Liver (tissue), 3 donors: ENCODE measurements around the gene SDK2.

ENCODE experiments used
- EGR1 ChIP-seq, 2 donors: IDR thresholded peaks; 2 replicates each; pipeline ENCODE4 v1.6.1; 2016 to 2018; ENCODE audit warnings: antibody characterized with exemption in 2 of 2, low read depth in 2 of 2
- FOXA1 ChIP-seq: IDR thresholded peaks from 2 replicates; pipeline ENCODE4 v1.6.1; 2016; ENCODE audit warnings: antibody characterized with exemption
- GABPA ChIP-seq, 2 donors: IDR thresholded peaks in 1 of 2; conservative IDR thresholded peaks in 1 of 2; 2 replicates each; pipeline ENCODE4 v1.6.1; 2016; ENCODE audit warnings: antibody characterized with exemption in 2 of 2, mild to moderate bottlenecking in 1 of 2, moderate library complexity in 1 of 2
- HNF4A ChIP-seq, 2 donors: conservative IDR thresholded peaks; 2 replicates each; pipeline ENCODE4 v1.6.1; 2016; ENCODE audit warnings: antibody characterized with exemption in 2 of 2, mild to moderate bottlenecking in 2 of 2
- JUND ChIP-seq, 2 donors: IDR thresholded peaks; 2 replicates each; pipeline ENCODE4 v1.6.1; 2016; ENCODE audit warnings: antibody characterized with exemption in 2 of 2
- NR2F2 ChIP-seq: IDR thresholded peaks from 2 replicates; pipeline ENCODE4 v1.6.1; 2016; ENCODE audit warnings: antibody characterized with exemption
- RAD21 ChIP-seq, 2 donors: IDR thresholded peaks; 2 replicates each; pipeline ENCODE4 v1.6.1; 2016; ENCODE audit warnings: antibody characterized with exemption in 2 of 2, mild to moderate bottlenecking in 2 of 2
- REST ChIP-seq: IDR thresholded peaks from 2 replicates; pipeline ENCODE4 v1.6.1; 2016; ENCODE audit warnings: antibody characterized with exemption, mild to moderate bottlenecking
- SP1 ChIP-seq: IDR thresholded peaks from 2 replicates; pipeline ENCODE4 v1.6.1; 2018; ENCODE audit warnings: antibody characterized with exemption, mild to moderate bottlenecking
- TAF1 ChIP-seq: conservative IDR thresholded peaks from 2 replicates; pipeline ENCODE4 v1.6.1; 2016; ENCODE audit warnings: antibody characterized with exemption, mild to moderate bottlenecking
- YY1 ChIP-seq: IDR thresholded peaks from 2 replicates; pipeline ENCODE4 v1.6.1; 2016; ENCODE audit warnings: antibody characterized with exemption, mild to moderate bottlenecking
- TF ChIP-seq, protein P1 (sequence below): fragments of 150-350 bp; IDR thresholded peaks from 2 replicates; pipeline ENCODE4 v1.5.1; 2017; ENCODE audit warnings: improper control_type of control experiment, low read depth, low read length; ENCODE audit not compliant: missing input control
- TF ChIP-seq, protein P2 (sequence below): IDR thresholded peaks from 2 replicates; pipeline ENCODE4 v1.6.1; 2016; ENCODE audit warnings: antibody characterized with exemption
- TF ChIP-seq, protein P3 (sequence below): IDR thresholded peaks from 2 replicates; pipeline ENCODE4 v1.6.1; 2016; ENCODE audit warnings: antibody characterized with exemption
- donor health status: healthy.
- donor health status: healthy.

DNA sequence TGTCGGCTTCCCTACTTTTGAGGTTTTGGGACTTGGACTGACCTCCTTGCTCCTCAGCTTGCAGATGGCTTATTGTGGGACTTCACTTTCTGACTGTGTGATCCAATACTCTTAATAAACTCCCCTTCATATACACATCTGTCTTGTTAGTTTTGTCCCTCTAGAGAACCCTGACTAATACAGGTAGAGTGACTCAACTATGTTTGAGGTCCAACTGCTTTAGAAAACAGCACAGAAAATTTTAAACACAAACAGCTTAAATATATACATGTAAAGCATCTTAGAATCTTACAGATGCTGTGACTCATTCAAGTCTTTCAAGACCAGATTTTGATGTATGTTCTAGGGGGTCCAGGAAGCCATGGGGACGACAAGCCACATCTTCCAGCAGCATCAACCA, 11.7 kb downstream of the SDK2 start:
- TF ChIP-seq, protein P1, sequence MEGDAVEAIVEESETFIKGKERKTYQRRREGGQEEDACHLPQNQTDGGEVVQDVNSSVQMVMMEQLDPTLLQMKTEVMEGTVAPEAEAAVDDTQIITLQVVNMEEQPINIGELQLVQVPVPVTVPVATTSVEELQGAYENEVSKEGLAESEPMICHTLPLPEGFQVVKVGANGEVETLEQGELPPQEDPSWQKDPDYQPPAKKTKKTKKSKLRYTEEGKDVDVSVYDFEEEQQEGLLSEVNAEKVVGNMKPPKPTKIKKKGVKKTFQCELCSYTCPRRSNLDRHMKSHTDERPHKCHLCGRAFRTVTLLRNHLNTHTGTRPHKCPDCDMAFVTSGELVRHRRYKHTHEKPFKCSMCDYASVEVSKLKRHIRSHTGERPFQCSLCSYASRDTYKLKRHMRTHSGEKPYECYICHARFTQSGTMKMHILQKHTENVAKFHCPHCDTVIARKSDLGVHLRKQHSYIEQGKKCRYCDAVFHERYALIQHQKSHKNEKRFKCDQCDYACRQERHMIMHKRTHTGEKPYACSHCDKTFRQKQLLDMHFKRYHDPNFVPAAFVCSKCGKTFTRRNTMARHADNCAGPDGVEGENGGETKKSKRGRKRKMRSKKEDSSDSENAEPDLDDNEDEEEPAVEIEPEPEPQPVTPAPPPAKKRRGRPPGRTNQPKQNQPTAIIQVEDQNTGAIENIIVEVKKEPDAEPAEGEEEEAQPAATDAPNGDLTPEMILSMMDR, result no peak
- TF ChIP-seq HNF4A (conservative IDR thresholded peaks at IDR 0.05) (no peak), JUND (IDR thresholded peaks at IDR 0.05) (no peak), NR2F2 (no peak), RAD21 (IDR thresholded peaks at IDR 0.05) (no peak), YY1 (no peak), REST (no peak), TAF1 (no peak), SP1 (no peak), EGR1 (IDR thresholded peaks at IDR 0.05; ENCODE audit: low read depth in 2 of 2) (no peak), GABPA (IDR thresholded peaks at IDR 0.05 in 1 of 2, conservative IDR thresholded peaks at IDR 0.05 in 1 of 2) (no peak), FOXA1 (no peak)
- TF ChIP-seq, protein P2, sequence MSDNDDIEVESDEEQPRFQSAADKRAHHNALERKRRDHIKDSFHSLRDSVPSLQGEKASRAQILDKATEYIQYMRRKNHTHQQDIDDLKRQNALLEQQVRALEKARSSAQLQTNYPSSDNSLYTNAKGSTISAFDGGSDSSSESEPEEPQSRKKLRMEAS, result no peak
- TF ChIP-seq, protein P3, sequence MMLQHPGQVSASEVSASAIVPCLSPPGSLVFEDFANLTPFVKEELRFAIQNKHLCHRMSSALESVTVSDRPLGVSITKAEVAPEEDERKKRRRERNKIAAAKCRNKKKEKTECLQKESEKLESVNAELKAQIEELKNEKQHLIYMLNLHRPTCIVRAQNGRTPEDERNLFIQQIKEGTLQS, result no peak
